C1 segment of cervical spinal cord (tissue), 14 donors: ENCODE data around the gene RTBDN.
"Not testable (repeated sequence)": the region's sequence is repeated elsewhere in the genome, so short reads cannot be mapped to it uniquely, and the experiment has no call there.

Experiments used
- DNase-seq, 14 donors: peaks; one replicate each; lab custom pipeline; 2025; lab: John Stamatoyannopoulos, UW

RTBDN gene

DNA sequence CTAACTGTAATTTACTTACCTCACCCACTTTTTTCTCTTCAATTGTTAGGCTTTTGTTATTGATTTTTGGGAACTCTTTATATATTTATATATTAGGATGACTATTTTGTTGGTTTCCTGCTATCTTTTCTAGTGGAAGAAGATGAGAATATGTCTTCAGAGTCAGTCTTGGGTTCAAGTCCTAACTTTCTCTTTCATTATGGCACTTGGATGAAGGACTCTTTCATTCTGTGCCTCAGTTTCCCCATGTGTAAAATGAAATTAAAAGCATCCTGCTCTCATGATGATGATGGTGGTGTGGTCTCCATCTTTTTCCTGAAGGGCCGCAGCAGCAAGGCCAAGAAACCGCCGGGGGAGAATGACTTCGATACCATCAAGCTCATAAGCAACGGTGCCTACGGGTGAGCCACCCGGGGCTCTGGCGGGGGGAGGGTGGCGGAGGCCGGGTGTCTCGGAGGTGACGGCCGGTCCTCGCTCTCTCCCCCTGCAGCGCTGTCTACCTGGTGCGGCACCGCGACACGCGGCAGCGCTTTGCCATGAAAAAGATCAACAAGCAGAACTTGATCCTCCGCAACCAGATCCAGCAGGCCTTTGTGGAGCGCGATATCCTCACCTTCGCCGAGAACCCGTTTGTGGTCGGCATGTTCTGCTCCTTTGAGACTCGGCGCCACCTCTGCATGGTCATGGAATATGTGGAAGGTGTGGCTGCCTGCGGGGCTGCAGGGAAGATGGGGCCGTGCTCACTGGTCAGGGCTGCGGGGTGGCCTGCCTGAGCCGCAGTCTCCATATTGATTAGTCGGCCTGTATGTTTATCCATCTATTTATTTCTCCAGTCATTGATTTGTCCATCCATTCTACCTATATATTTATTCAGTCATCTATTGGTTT is 23.9 kb upstream of the RTBDN start:
- no peak for DNase-seq

GRCh38 chr19:12856653-12857052 is 22.3 kb upstream of the RTBDN start:
- no peak for DNase-seq

GRCh38 chr19:12847159-12848139 is 13.1 kb upstream of the RTBDN start:
- DNase-seq: peak; percentile 6 to 87 (median 56)

DNA sequence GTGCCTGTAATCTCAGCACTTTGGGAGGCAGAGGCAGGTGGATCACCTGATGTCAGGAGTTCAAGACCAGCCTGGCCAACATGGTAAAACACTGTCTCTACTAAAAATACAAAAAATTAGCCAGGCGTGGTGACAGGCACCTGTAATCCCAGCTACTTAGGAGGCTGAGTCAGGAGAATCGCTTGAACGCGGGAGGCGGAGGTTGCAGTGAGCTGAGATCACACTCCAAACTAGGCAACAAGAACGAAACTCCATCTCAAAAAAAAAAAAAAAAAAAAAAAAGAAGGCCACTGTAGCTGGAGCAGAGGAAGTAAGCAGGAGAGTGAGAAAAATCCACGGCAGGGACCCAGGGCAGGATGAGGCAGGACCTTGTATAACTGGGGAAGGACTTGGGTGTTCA is 12.2 kb upstream of the RTBDN start:
- DNase-seq: not testable (repeated sequence)

DNA sequence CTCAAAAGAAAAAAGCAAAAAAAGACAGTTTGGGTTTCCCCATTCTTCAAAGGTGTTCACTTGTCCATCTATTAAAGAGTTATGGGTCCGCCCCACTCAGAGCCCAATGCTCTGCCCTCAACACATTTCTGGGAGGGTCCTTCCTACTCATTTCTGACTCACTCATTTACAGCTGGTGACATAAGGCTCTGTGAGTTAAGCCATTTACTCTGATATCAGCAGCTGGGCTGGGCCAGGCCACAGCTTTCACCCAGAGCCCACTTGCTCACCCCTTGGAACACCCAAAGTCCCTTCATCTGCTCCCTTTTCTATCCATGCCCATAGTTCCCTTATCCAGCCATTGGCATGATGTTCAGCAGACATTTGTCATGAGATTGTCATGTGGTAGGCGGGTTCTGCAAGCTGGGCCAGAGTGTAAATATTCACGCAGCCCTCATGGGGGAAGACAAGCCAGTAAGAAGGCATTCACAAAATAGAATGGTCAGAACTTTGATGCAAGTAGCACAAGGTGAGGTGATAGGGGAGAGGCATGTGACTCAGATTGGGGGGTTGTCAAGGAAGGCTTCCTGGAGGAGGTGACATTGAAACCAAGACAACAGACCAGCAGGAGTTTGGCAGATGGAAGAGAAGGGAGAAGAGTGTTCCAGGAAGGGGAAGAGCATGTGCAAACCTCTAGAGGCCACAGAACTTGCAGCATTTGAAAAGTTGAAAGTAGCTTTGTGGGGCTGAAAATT is 9.8 kb upstream of the RTBDN start:
- no peak for DNase-seq

DNA sequence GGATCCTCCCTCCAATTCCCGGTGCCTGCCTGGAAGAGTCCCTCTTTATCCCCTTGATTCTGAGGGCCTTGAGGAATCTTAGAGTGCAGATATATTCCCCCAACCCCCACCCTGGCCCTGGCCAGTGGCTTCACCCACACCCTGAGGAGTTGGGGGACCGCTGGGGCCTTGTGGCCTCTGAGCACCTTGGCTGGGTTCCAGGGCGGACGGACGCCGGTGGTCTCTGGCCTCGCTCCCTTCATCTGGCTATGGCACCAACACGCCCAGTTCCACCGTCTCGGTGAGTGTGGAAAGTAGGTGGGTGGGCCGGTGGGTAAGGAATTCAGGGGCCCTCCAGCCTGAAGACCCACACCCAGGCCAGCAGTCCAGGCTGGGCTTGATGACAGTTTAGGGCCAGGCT is 8.9 kb upstream of the RTBDN start:
- DNase-seq: no peak

- DNase-seq: no peak
Observed at GRCh38 chr19:12842511-12842910, 8.1 kb upstream of the RTBDN start.

- peak in 2 of 14 donors; percentile 18 to 70 for DNase-seq
Observed at GRCh38 chr19:12841094-12841493, 6.7 kb upstream of the RTBDN start.

GRCh38 chr19:12840091-12841079 is 6.0 kb upstream of the RTBDN start:
- DNase-seq: peak in 1 of 14 donors; percentile 83

GRCh38 chr19:12838886-12839756 is 4.7 kb upstream of the RTBDN start:
- peak in 1 of 14 donors; percentile 49 for DNase-seq

GRCh38 chr19:12838182-12838885 is 4.0 kb upstream of the RTBDN start, which contains the start of gene MAST1:
MAST1 (plus strand) TSS chr19:12838515; CDS start chr19:12838573, 58 bp downstream.
- peak in 2 of 14 donors; percentile 32 to 38 for DNase-seq

DNA sequence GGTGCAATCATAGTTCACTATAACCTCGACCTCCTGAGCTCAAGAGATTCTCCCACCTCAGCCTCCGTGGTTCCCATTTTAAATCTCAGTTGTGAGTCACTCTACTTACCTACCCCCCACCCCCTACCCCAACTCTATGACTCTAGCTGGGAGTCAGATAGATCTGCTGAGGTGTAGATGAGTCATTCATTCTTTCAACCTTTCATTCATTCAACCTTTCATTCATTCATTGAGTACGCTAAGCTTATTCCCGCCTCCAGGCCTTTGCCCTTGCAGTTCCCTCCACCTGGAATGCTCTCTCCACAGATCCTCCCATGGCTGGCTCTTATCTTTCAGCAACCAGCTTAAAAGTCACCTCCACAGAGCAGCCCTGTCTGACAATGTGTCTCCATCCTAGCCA is 2.8 kb upstream of the RTBDN start:
- no peak for DNase-seq

DNA sequence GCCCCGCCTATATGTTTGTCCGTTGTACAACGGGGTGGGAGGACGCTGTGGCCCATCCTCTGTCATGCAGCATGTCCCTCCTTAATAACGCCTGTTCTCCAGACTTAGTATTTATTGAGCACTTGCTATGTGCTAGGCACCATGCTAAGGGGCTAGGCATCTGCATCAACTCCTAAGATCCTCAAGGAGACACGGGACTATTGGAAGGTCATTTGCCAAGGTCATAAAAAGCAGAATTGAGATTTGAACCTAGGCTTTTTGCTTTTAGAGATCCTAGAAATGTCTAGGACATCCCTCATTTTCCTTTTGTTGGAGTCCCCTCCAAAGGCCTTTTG is 2.1 kb upstream of the RTBDN start:
- DNase-seq: no peak

DNA sequence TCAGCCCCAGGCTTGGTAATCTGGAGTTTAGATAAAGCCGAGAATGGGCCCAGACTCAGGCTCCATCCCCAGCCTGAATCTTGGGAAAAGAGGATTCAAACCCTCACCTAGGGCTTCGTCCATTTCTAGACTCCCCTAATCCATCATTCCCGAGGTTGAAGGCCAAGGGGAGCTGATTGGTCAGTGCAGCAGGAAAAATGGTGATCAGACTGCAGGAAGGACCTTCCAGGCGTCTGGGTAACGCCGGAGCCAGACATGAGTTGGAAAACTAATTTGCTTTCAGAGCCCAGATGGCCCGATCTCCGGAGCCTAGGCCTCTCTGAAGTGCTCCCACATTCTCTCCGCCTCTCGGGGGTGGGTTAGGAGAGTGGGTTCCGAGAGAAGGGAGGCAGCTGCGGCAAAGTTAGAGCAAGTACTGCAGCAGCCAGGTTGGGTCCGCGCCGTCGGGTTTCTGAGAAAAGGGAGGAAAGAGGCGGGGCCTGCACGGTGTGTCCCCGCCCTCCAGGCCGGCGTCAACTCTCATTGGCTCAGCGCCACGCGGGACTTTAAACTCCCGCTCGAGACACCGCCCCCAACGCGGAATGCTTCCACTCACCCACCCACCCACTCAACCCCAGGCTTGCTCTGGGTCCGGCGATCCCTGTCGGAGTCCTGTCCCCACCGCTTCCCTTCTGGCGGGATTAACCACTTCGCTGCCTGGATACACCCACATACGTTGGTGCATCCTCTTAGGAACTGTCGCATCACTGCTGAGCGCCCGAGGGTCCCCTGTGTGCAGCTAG is 788 bp upstream of the RTBDN start:
- peak in 1 of 14 donors; percentile 43 for DNase-seq

- DNase-seq: peak in 2 of 14 donors; percentile 2 to 58
Observed at GRCh38 chr19:12833738-12834565, 427 bp downstream of the RTBDN start.

GRCh38 chr19:12833418-12833737 is 1.0 kb downstream of the RTBDN start:
- no peak for DNase-seq

GRCh38 chr19:12828494-12828893 is 5.9 kb downstream of the RTBDN start:
- DNase-seq: peak in 1 of 14 donors; percentile 25
